Ovary (tissue), 9 donors: ENCODE results near the gene FYCO1. TPM values are rescaled to one million over a fixed set of nuclear protein-coding genes. Genes with fewer than 3 reads are reported as not detected.

Experiments
- DNase-seq, 5 donors: peaks; one replicate each; pipeline ENCODE4 v3.0.0-alpha.2; 2019 to 2020
- H3K27ac ChIP-seq, 2 donors: fragments of 200-600 bp; one replicate each; pipeline versions ENCODE4 v1.5.1 to v1.8.0; 2019 to 2022
- H3K27me3 ChIP-seq: fragments of 200-600 bp; one replicate; pipeline ENCODE4 v1.8.0; 2022
- H3K36me3 ChIP-seq: fragments of 200-600 bp; sonication (generic); one replicate; pipeline ENCODE4 v1.5.1; 2019
- H3K4me1 ChIP-seq: one replicate; pipeline ENCODE4 v1.8.1; 2013; ENCODE audit warnings: mild to moderate bottlenecking, moderate library complexity; ENCODE audit not compliant: insufficient read depth
- H3K4me3 ChIP-seq: fragments of 200-600 bp; sonication (generic); one replicate; pipeline ENCODE4 v1.5.1; 2017
- H3K9me3 ChIP-seq, 2 donors: fragments of 200-600 bp in 1 of 2; sonication (generic) in 1 of 2; one replicate each; pipeline versions ENCODE4 v1.5.1 to v1.8.1; 2013 to 2019; ENCODE audit warnings: mild to moderate bottlenecking in 1 of 2, moderate library complexity in 1 of 2
- CTCF ChIP-seq, 3 donors: fragments of 450-650 bp in 2 of 3; fragments of 200-600 bp in 1 of 3; IDR thresholded peaks; one replicate each; pipeline versions ENCODE4 v1.5.1 to v1.8.0; 2016 to 2022; ENCODE audit warnings: antibody characterized with exemption in 3 of 3, mild to moderate bottlenecking in 1 of 3
- EP300 ChIP-seq: sonication (generic); formaldehyde crosslinking; IDR thresholded peaks from one replicate; pipeline ENCODE4 v1.6.1; 2017; ENCODE audit warnings: antibody characterized with exemption
- POLR2A ChIP-seq: fragments of 450-650 bp; IDR thresholded peaks from one replicate; pipeline ENCODE4 v1.6.1; 2017; ENCODE audit warnings: antibody characterized with exemption, mild to moderate bottlenecking, moderate library complexity
- WGBS, 3 donors: extraction: QIAGEN DNeasy Blood & Tissue Kit in 1 of 3; methylation state at CpG; one replicate each; pipeline versions ENCODE4 v1.1.5 to v1.1.7; 2013 to 2017; 5-methylcytosine and 5-hydroxymethylcytosine counted together
- intact Hi-C, 4 donors: fragments of 100-400 bp; cut with DNase I; formaldehyde crosslinking; loops; one replicate each; pipeline versions ENCODE4 v1.11.0 to v1.15.1; 2022 to 2023
- polyA plus RNA-seq, 2 donors: library from polyadenylated mRNA; stranded (reverse); fragments of 200-250 nt in 1 of 2; fragments of 350-450 nt in 1 of 2; fragmentation: Illumina TruSeq in 1 of 2; extraction: RNeasy Lipid Tissue Mini Kit (QIAGEN cat#74804) in 1 of 2; gene quantifications; one replicate each; pipeline ENCODE4 v1.2.3, GENCODE V29; 2013 to 2014
- total RNA-seq, 7 donors: library from RNA; depleted of rRNA in 2 of 7; stranded (reverse); fragments of >200 nt in 2 of 7; fragmentation: NEBNext Ultra II Directional in 3 of 7; extraction: Animal tissue kit (Norgen Biotek cat#: 25700) in 3 of 7; gene quantifications; one replicate each; pipeline versions ENCODE4 v1.1.0 to v1.2.4, GENCODE V29; 2016 to 2023
- donor health status: DM: no; HTN: no; CAD: no; lungs with moderate emphysema.
- donor health status: DM: no; HTN: no; CAD: no.
- donor health status: Bipolar disorder and iron deficiency.
- donor health status: DM: yes; HTN: yes; CAD: no.
- donor health status: DM: no; HTN: no; CAD: no.
- donor health status: DM: yes; HTN: yes; CAD: no.

Gene FYCO1
- total and polyA plus RNA-seq, 9 donors, result 30.2 to 81.0 (median 52.8) TPM

DNA sequence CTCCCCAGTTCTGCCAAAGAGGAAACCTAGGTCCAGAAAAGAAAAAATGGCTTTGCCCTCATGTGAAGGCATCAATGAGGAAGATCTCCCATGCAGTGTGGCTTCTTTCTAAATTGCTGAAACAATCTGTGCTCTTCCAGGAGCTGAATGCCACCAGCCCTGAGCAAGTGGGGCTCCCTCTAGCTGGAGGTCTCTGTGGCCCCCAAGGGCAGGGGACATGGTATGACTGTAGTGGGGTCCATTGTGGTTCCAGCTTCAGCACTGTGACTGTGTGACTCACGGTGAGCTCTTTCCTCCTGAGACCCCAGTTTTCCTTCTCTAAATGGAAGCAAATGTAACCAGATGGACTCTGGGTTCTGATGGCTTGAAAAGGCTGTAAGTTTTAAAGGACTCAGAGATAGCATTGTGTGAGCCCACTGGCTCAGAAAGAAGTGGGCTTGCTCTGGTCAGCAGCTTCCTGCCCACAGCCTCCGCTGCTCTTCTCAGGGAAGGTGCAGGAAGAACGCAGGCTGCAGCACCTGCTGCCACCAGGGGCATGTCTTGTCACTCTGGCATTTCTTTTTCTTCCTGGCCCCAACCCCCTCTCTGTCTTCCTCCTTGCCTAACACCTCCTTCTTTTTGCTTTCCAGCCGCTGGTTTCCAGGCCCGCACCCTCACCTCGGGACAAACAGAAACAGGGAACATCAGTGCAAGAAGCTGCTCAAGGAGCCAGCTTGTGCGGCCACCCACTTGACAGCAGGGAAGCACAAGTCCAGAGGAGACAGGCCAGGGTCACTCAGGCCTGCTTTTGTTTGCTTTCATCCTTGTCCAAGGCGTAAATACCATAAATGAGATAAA lies 58.2 kb downstream of the FYCO1 start:
- Histone ChIP-seq H3K4me1 (peaks cover 4% of the 10 kb centered on the region), H3K4me3 (no peak overlapping the region), H3K9me3 (no peaks in the 10 kb centered on the region), H3K27me3 (no peaks in the 10 kb centered on the region), H3K36me3 (no peaks in the 10 kb centered on the region), H3K27ac (no peak overlapping the region)
- TF ChIP-seq POLR2A (no peak), EP300 (no peak), CTCF (IDR thresholded peaks at IDR 0.05) (no peak)
- no peak for DNase-seq
- intact Hi-C loops, result loop anchor here (2.0 to 5.0 kb wide), 2 partner anchors 140 to 141 kb away; no protein-coding TSS in a partner anchor
- whole genome bisulfite sequencing, 3 donors, result 81 to 84% (median 82%) methylated on average over 8 of the region's 8 CpGs

DNA sequence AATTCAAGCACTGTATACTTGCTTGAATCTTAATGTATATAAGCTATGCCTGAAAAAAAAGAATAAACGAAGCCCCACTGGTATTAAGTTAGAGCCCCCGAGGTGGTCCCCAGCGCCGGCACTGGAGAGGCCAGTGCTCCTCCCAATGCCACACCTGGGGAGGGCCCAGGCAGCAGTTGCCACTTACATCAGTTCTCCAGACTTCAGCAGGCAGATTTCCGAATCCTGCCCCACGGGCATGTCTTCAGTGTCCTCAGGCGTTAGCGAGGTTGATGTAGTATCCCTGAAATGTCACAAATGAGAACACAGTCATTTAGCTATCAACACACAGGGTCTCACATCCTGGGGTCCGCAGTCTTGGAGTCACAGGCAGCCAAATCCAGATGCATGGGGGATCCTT lies 59.4 kb downstream of the FYCO1 start:
- Histone ChIP-seq H3K27me3 (no peaks in the 10 kb centered on the region), H3K9me3 (no peaks in the 10 kb centered on the region), H3K4me1 (peaks cover 4% of the 10 kb centered on the region), H3K36me3 (no peaks in the 10 kb centered on the region), H3K27ac (no peak overlapping the region), H3K4me3 (no peak overlapping the region)
- no peak for DNase-seq
- intact Hi-C loops, result loop anchor here in 1 of 4 donors (5.0 kb wide), 1 partner anchor 141 kb away; no protein-coding TSS in a partner anchor
- TF ChIP-seq EP300, result no peak
- TF ChIP-seq POLR2A, result no peak
- no peak for TF ChIP-seq CTCF (IDR thresholded peaks at IDR 0.05)
- WGBS, 3 donors, result 82 to 89% (median 86%) methylated on average over 9 of the region's 9 CpGs

GRCh38 chr3:45933591-45933990 lies 62.0 kb downstream of the FYCO1 start:
- H3K9me3 ChIP-seq, result no peaks in the 10 kb centered on the region
- TF ChIP-seq CTCF (IDR thresholded peaks at IDR 0.05) (no peak), POLR2A (no peak), EP300 (no peak)
- H3K27ac ChIP-seq, result no peak overlapping the region
- WGBS, 3 donors, result 59 to 67% (median 65%) methylated on average over 4 of the region's 4 CpGs
- no peak for DNase-seq
- no peaks in the 10 kb centered on the region for H3K36me3 ChIP-seq
- no peaks in the 10 kb centered on the region for H3K27me3 ChIP-seq
- no peaks in the 10 kb centered on the region for H3K4me1 ChIP-seq
- no peak overlapping the region for H3K4me3 ChIP-seq
- intact Hi-C loops, result no loop called here

DNA sequence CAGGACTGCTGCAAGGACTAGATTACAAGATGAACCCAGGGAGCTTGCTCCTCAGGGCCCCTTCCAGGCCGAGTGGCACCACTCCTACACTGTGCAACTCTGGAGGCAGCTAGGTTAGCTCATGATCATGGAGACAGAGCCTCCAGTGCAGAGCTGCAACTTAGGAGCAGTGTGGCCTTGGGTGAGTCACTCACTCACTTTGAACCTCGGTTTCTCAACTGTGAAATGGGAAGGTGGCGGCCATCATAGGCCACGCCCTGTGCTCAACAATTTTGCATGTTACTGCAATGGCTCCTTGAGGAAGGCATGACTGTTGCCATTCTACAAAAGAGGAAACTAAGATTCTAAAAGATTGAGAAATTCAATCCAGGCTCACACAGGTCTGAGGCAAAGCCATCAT lies 63.5 kb downstream of the FYCO1 start:
- intact Hi-C loops, result no loop called here
- 93 to 95% (median 93%) methylated on average over 4 of the region's 4 CpGs for WGBS, 3 donors
- no peaks in the 10 kb centered on the region for H3K4me1 ChIP-seq
- DNase-seq, result no peak
- no peaks in the 10 kb centered on the region for H3K36me3 ChIP-seq
- no peak overlapping the region for H3K27ac ChIP-seq
- H3K4me3 ChIP-seq, result no peak overlapping the region
- no peaks in the 10 kb centered on the region for H3K27me3 ChIP-seq
- no peaks in the 10 kb centered on the region for H3K9me3 ChIP-seq
- TF ChIP-seq POLR2A (no peak), CTCF (IDR thresholded peaks at IDR 0.05) (no peak), EP300 (no peak)
